ENCODE results near the gene CCNL1. TPM values are rescaled to one million over a fixed set of nuclear protein-coding genes. Genes with fewer than 3 reads are reported as not detected.

The CCNL1 gene
- total RNA-seq, 4 donors from 2014 or later: 378 to 875 (median 605) TPM

DNA sequence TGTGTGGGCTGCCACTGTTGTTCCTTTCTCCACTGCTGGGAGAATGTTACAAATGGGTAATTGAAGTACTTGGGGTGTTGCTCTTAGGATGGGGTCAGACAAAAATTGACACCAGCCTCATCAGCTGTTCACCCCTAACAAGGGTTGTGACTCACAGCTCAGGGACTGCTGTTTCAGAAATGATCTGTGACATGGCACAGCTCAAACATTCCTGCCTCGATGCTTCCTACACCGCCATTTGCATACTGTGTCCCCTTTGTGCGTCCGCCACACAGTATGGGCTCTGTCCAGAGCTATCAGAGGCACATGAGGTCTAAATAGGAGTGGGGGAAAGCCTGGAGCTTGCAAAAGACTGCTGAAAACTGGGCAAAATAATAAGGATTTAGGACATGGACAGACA, 43.9 kb downstream of the CCNL1 start:
- TF ChIP-seq, protein P1, sequence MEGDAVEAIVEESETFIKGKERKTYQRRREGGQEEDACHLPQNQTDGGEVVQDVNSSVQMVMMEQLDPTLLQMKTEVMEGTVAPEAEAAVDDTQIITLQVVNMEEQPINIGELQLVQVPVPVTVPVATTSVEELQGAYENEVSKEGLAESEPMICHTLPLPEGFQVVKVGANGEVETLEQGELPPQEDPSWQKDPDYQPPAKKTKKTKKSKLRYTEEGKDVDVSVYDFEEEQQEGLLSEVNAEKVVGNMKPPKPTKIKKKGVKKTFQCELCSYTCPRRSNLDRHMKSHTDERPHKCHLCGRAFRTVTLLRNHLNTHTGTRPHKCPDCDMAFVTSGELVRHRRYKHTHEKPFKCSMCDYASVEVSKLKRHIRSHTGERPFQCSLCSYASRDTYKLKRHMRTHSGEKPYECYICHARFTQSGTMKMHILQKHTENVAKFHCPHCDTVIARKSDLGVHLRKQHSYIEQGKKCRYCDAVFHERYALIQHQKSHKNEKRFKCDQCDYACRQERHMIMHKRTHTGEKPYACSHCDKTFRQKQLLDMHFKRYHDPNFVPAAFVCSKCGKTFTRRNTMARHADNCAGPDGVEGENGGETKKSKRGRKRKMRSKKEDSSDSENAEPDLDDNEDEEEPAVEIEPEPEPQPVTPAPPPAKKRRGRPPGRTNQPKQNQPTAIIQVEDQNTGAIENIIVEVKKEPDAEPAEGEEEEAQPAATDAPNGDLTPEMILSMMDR (IDR thresholded peaks at IDR 0.05): no peak
- DNase-seq (ENCODE audit: low spot score) (no peak), ATAC-seq (ENCODE audit: low FRiP score) (no peak)

DNA sequence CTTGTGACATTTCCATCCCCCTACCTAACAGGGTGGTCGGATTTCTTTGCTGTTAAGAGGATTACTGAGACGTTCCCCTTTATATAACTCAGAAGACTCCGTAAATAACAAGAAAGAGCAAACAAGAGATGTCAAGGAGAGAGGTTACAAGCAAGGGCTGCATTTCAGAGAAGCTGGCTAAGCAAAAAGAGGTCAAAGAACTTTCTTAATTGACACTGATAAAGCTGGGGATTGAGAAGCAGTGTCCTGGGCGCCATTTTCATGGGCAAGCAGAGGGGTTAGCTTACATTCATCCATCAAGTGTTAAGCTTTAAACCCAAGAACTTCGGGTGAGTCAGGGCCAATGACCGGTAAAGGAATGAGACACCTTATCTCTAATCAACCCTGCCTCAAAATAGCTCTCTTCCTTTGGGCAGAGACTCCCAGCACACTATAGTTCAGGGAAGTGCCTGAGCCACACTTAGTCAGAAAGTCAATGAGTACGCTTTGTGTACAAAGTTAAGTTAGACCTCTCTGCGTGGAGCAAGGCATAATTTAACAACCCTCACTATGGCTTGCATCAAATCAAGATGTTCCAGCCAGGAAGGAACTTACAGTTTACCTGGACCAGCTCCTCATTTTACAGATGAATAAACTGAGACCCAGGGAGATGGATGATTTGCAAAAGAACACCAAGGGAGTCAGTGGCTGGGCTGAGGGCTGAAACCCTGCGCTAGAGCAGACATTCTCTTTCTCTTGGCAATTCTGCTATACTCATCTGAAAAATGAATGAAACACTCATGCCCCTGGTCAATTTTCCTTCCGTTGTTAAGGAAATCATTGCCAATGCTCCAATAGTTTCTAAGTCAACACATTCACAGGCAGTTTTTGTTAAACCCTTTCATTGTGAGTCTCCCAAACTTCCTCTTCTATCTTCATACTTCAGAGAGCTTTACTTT, 44.6 kb downstream of the CCNL1 start:
- TF ChIP-seq, protein P1 (IDR thresholded peaks at IDR 0.05): no peak
- peak; percentile 71 for ATAC-seq (ENCODE audit: low FRiP score)
- DNase-seq (ENCODE audit: low spot score): no peak

DNA sequence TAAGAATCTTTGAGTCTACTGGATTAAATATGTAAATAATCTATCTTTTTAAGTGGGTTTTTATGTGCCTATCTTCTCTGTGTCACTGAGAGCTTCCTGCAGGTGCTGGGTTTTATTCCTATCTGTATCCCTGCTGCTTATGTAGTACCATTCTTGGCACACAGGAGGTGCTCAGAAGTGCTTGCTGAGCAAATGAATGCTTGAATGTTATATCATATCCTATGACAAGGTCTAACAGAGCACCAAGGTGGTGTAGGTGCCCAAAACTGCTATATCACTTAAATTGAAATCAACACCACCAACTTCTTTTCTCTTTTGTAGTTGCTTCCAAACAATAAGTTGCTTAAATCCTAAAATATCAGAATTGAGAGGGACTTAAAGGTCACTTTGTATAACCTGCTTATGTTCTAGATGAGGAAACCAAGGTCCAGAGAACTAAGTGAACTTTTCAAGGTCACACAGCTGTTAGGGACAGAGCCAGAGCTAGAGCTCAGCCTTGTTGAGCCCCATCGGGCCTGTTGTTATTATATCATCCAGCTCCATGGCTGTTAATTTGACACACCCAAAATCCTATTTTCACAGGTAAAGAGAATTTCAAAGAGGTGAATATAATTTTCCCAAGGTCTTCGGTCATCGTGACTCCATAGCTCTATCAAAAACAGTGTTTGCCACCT, 46.0 kb downstream of the CCNL1 start:
- TF ChIP-seq, protein P1 (IDR thresholded peaks at IDR 0.05): no peak
- no peak for DNase-seq (ENCODE audit: low spot score)
- ATAC-seq (ENCODE audit: low FRiP score): no peak

DNA sequence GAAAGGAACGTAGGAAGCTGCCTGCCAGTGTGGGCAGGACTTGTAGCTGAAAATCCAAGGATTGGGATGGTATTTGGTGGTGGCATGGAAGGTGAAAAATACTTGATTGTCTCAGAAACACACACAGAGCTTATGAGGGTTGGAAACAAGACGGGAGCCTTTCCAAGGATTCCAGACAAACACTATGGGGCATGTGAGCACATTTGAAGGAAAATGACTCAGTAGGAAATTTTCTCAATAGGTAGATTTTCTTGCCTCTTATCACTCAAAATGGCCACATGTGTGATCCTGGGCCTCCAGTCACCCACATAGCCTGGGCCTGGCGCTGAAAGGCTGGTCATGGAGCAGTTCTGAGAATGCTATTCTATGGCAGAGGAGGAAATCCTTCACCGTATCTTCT, 47.4 kb downstream of the CCNL1 start:
- ATAC-seq (ENCODE audit: low FRiP score) (no peak), DNase-seq (ENCODE audit: low spot score) (no peak)
- TF ChIP-seq, protein P1 (IDR thresholded peaks at IDR 0.05): no peak

GRCh38 chr3:157111518-157111917, 48.4 kb downstream of the CCNL1 start:
- DNase-seq (ENCODE audit: low spot score) (no peak), ATAC-seq (ENCODE audit: low FRiP score) (no peak)
- TF ChIP-seq, protein P1 (IDR thresholded peaks at IDR 0.05): no peak

- TF ChIP-seq, protein P1 (IDR thresholded peaks at IDR 0.05): no peak
- ATAC-seq (ENCODE audit: low FRiP score): no peak
- DNase-seq (ENCODE audit: low spot score): no peak
These were observed 49.1 kb downstream of the CCNL1 start for GRCh38 chr3:157110761-157111278.

All from omental fat pad (tissue), 4 donors.